GM23338 (cell line): ENCODE measurements around the gene UCN. TPM values are rescaled to one million over a fixed set of nuclear protein-coding genes. Genes with fewer than 3 reads are reported as not detected.
"Not testable (repeated sequence)": the region's sequence is repeated elsewhere in the genome, so short reads cannot be mapped to it uniquely, and the experiment has no call there.

Experiments used
- ATAC-seq: fragments of 200-7000 bp; cut with Tn5 transposase; 3 replicates; pipeline ENCODE4 v1.9.1; 2020
- DNase-seq: peaks from one replicate; pipeline ENCODE4 v3.0.0-alpha.2; 2015; ENCODE audit warnings: low spot score
- H2AFZ ChIP-seq: fragments of 200-600 bp; sonication (generic); 2 replicates; pipeline ENCODE4 v1.8.0; 2016; ENCODE audit warnings: antibody characterized with exemption, mild to moderate bottlenecking, moderate library complexity
- H3F3A ChIP-seq: fragments of 200-600 bp; sonication (generic); replicated peaks from 2 replicates; pipeline ENCODE4 v1.8.0; 2017; ENCODE audit warnings: antibody characterized with exemption, mixed run types, low read depth
- H3K27ac ChIP-seq: fragments of 200-600 bp; sonication (generic); 2 replicates; pipeline ENCODE4 v1.6.1; 2016; ENCODE audit warnings: low read depth
- H3K27me3 ChIP-seq: fragments of 200-600 bp; sonication (generic); 2 replicates; pipeline ENCODE4 v1.8.0; 2016; ENCODE audit warnings: mild to moderate bottlenecking, mixed run types, moderate library complexity; ENCODE audit not compliant: insufficient read depth
- H3K36me3 ChIP-seq: fragments of 200-600 bp; sonication (generic); 2 replicates; pipeline ENCODE4 v1.8.0; 2016; ENCODE audit warnings: mild to moderate bottlenecking; ENCODE audit not compliant: insufficient read depth
- H3K4me1 ChIP-seq: fragments of 200-600 bp; sonication (generic); 2 replicates; pipeline ENCODE4 v1.8.0; 2016; ENCODE audit warnings: mild to moderate bottlenecking, moderate library complexity; ENCODE audit not compliant: insufficient read depth
- H3K4me2 ChIP-seq: fragments of 200-600 bp; sonication (generic); 2 replicates; pipeline ENCODE4 v1.7.1; 2017; ENCODE audit warnings: mixed run types
- H3K4me3 ChIP-seq: fragments of 200-600 bp; sonication (generic); 2 replicates; pipeline ENCODE4 v1.6.1; 2016; ENCODE audit warnings: mixed run types
- H3K79me2 ChIP-seq: fragments of 200-600 bp; sonication (generic); replicated peaks from 2 replicates; pipeline ENCODE4 v1.8.0; 2017; ENCODE audit warnings: mild to moderate bottlenecking; ENCODE audit not compliant: insufficient read depth
- H3K9me2 ChIP-seq: fragments of 200-600 bp; sonication (generic); 2 replicates; pipeline ENCODE4 v1.8.0; 2017; ENCODE audit not compliant: insufficient read depth
- H4K20me1 ChIP-seq: fragments of 200-600 bp; sonication (generic); replicated peaks from 2 replicates; pipeline ENCODE4 v1.8.0; 2017; ENCODE audit warnings: mild to moderate bottlenecking; ENCODE audit not compliant: insufficient read depth
- H3K27ac Mint-ChIP-seq: 2 replicates; pipeline ENCODE4 v1.8.0; 2020; ENCODE audit warnings: inconsistent platforms, mild to moderate bottlenecking, moderate library complexity, mixed read lengths
- H3K27me3 Mint-ChIP-seq: 3 replicates; pipeline ENCODE4 v1.8.0; 2022; ENCODE audit warnings: low read depth, mild to moderate bottlenecking, moderate library complexity, mixed read lengths, inconsistent platforms; ENCODE audit not compliant: insufficient read depth, poor library complexity
- H3K36me3 Mint-ChIP-seq: 3 replicates; pipeline ENCODE4 v1.8.0; 2021; ENCODE audit warnings: low read depth, mild to moderate bottlenecking, inconsistent platforms, moderate library complexity, mixed read lengths
- H3K4me1 Mint-ChIP-seq: 3 replicates; pipeline ENCODE4 v1.8.0; 2020; ENCODE audit warnings: mild to moderate bottlenecking, inconsistent platforms, mixed read lengths
- H3K4me3 Mint-ChIP-seq: 3 replicates; pipeline ENCODE4 v1.8.0; 2021; ENCODE audit warnings: moderate library complexity, mild to moderate bottlenecking, inconsistent platforms, mixed read lengths
- H3K9me3 Mint-ChIP-seq: 3 replicates; pipeline ENCODE4 v1.8.0; 2020; ENCODE audit warnings: moderate library complexity, mild to moderate bottlenecking, inconsistent platforms, mixed read lengths
- ETS1 ChIP-seq: IDR thresholded peaks from 2 replicates; pipeline ENCODE4 v1.6.1; 2016; ENCODE audit warnings: antibody characterized with exemption
- polyA plus RNA-seq: library from polyadenylated mRNA; unstranded; fragments of >200 nt; fragmentation: Nextera tagmentation; extraction: Ambion mirVana; gene quantifications from 2 replicates; pipeline ENCODE4 v1.2.1, GENCODE V29; 2016
- total RNA-seq: library from RNA; depleted of rRNA; stranded (reverse); fragments of >200 nt; shearing (Covaris generic); gene quantifications from 2 replicates; pipeline ENCODE4 v1.2.3, GENCODE V29; 2014
- TF ChIP-seq, protein P1 (sequence below), 2 experiments: fragments of 200-600 bp in 1 of 2; sonication (generic) in 1 of 2; conservative IDR thresholded peaks; 2 replicates each; pipeline versions ENCODE4 v1.5.1 to v1.6.1; 2016 to 2017; ENCODE audit warnings: antibody characterized with exemption in 2 of 2, low read depth in 2 of 2, mild to moderate bottlenecking in 2 of 2, moderate library complexity in 1 of 2

UCN gene
- total and polyA plus RNA-seq, 2 experiments from 2014 or later, result 0.59 to 0.99 TPM

DNA sequence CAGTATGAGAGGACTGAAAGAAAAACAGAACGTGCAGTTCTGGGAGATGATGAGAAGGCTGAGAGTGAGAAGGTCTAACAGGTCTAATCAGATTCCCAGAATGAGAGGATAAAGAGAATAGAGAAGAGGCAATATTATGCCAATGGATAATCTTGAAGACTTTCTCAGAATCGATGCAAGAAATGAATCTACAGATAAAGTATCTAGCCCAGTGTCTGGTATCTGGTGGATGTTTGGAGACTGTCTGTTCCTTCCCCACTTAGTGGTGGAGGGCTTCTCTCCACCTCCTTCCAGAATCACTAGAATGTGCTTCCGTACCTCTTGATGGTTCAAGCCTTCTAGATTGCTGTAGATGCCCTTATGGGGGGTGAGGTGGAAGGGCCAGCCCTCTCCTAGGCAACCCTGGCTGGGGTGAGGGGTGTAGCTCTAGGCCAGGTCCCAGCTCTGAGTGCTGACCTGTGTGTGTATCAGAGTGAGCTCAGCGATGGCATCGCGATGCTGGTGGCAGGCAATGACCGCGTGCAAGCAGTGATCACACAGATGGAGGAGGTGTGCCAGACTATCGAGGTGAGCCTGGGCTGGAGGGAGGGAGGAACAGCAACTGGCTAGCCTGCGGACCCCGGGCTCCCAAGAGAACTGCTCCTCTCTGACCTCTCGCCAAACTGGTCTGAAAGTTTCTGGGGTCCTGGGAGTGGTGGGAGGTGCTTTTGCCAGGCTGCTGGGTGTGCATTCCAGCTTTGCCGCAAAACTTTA is 3.6 kb downstream of the UCN start:
- Mint-ChIP-seq H3K36me3 (0 out of 3 replicates have a peak, but pooled peaks cover 2% of the 10 kb centered on the region), H3K27me3 (peaks cover 53% of the 10 kb centered on the region), H3K27ac (no peak overlapping the region), H3K9me3 (no peaks in the 10 kb centered on the region), H3K4me3 (no peak overlapping the region), H3K4me1 (peaks cover 6% of the 10 kb centered on the region)
- H3K9me2 ChIP-seq, result no peaks in the 10 kb centered on the region
- H4K20me1 ChIP-seq, result peaks cover 4% of the 10 kb centered on the region; the same call in 1 of the 2 replicates
- ATAC-seq (no peak), DNase-seq (no peak)
- peaks cover 9% of the 10 kb centered on the region for H3K4me1 ChIP-seq
- H3F3A ChIP-seq, result peaks cover 10% of the 10 kb centered on the region; the same call in 1 of the 2 replicates
- no peak overlapping the region for H3K27ac ChIP-seq
- TF ChIP-seq, protein P1, sequence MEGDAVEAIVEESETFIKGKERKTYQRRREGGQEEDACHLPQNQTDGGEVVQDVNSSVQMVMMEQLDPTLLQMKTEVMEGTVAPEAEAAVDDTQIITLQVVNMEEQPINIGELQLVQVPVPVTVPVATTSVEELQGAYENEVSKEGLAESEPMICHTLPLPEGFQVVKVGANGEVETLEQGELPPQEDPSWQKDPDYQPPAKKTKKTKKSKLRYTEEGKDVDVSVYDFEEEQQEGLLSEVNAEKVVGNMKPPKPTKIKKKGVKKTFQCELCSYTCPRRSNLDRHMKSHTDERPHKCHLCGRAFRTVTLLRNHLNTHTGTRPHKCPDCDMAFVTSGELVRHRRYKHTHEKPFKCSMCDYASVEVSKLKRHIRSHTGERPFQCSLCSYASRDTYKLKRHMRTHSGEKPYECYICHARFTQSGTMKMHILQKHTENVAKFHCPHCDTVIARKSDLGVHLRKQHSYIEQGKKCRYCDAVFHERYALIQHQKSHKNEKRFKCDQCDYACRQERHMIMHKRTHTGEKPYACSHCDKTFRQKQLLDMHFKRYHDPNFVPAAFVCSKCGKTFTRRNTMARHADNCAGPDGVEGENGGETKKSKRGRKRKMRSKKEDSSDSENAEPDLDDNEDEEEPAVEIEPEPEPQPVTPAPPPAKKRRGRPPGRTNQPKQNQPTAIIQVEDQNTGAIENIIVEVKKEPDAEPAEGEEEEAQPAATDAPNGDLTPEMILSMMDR (conservative IDR thresholded peaks at IDR 0.05; ENCODE audit: low read depth in 2 of 2), result no peak
- no peak overlapping the region for H3K4me3 ChIP-seq
- H2AFZ ChIP-seq, result no peak overlapping the region
- peaks cover 54% of the 10 kb centered on the region for H3K27me3 ChIP-seq
- H3K36me3 ChIP-seq, result no peaks in the 10 kb centered on the region
- no peaks in the 10 kb centered on the region for H3K79me2 ChIP-seq
- no peak overlapping the region for H3K4me2 ChIP-seq

DNA sequence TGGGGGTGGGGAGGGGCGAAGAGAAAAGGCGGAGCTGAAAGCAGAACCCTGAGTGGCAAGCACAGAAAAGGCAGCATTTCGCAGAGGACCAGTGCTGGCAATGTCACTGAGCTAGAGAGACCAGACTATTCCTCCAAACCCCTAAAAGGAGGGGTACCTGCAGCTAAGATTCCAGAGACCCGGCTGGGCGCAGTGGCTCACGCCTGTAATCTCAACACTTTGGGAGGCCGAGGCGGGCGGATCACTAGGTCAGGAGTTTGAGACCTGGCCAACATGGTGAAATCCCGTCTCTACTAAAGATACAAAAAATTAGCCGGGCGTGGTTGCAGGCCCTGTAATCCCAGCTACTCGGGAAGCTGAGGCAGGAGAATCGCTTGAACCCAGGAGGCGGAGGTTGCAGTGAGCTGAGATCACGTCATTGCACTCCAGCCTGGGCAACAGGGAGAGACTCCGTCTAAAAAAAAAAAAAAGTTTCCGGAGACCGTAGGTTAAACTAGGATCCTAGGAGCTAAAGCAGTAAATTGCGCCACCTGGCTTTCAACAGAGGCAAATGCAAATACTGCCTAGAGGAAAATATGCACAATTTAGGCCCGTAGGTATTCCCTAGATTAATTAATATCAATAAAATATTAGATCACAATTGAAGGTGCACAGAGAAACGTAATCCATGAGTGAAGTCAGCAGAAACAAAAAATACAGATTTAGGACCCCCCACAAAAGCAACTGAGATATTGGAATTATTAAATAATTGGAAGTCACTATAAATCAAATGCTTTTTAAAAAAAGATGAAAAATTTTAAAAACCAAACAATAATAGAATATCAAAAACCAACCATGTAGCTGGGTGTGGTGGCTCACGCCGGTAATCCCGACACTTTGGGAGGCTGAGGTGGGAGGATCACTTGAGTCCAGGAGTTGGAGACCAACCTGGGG is 4.9 kb downstream of the UCN start:
- Histone ChIP-seq H3K4me1 (peaks cover 9% of the 10 kb centered on the region), H3K9me2 (no peaks in the 10 kb centered on the region), H4K20me1 (no peaks in the 10 kb centered on the region), H3K4me2 (peak overlapping the region; percentile 68), H3K79me2 (no peaks in the 10 kb centered on the region), H3K27me3 (peaks cover 41% of the 10 kb centered on the region), H3K36me3 (no peaks in the 10 kb centered on the region), H3F3A (peaks cover 5% of the 10 kb centered on the region; the same call in 1 of the 2 replicates), H2AFZ (peak overlapping the region; percentile 92), H3K4me3 (peak overlapping the region; percentile 43; the same call in 1 of the 2 replicates), H3K27ac (no peak overlapping the region)
- Mint-ChIP-seq H3K27me3 (peaks cover 40% of the 10 kb centered on the region), H3K4me3 (peak overlapping the region; percentile 49; the same call in 2 of the 3 replicates), H3K36me3 (no peaks in the 10 kb centered on the region), H3K4me1 (peaks cover 6% of the 10 kb centered on the region), H3K9me3 (no peaks in the 10 kb centered on the region), H3K27ac (no peak overlapping the region)
- ATAC-seq (peak; percentile 3), DNase-seq (peak; percentile 91)
- TF ChIP-seq, protein P1 (conservative IDR thresholded peaks at IDR 0.05; ENCODE audit: low read depth in 2 of 2), result peak; percentile 82 to 94
- no peak for TF ChIP-seq ETS1

- H3K27me3 Mint-ChIP-seq, result peaks cover 15% of the 10 kb centered on the region
- H3K4me3 ChIP-seq, H3K9me3 Mint-ChIP-seq, H3K9me2 ChIP-seq, H3K27ac ChIP-seq, H4K20me1 ChIP-seq, H3K36me3 Mint-ChIP-seq, H3F3A ChIP-seq, H3K27ac Mint-ChIP-seq, H3K4me1 Mint-ChIP-seq, H3K4me1 ChIP-seq, ATAC-seq, H3K4me3 Mint-ChIP-seq, H3K4me2 ChIP-seq, H3K79me2 ChIP-seq, H3K36me3 ChIP-seq, DNase-seq, H2AFZ ChIP-seq: not testable (repeated sequence)
- H3K27me3 ChIP-seq, result peaks cover 14% of the 10 kb centered on the region
These were observed 7.6 kb downstream of the UCN start for GRCh38 chr2:27300606-27301005.
